KBM-7 (cell line): ENCODE data around the gene DHRS1.
"Not testable (repeated sequence)": the region's sequence is repeated elsewhere in the genome, so short reads cannot be mapped to it uniquely, and the experiment has no call there.

Source experiments
- DNase-seq: peaks from one replicate; pipeline ENCODE4 v3.0.0-alpha.2; 2015
- in situ Hi-C: fragments of 300-500 bp; cut with MboI; formaldehyde crosslinking; loops from 2 replicates; pipeline ENCODE4 v1.14.3; 2020; ENCODE audit warnings: low sequenced_read_pairs, low pct_unique_long_range_greater_than_20kb, mixed read lengths

The DHRS1 gene

DNA sequence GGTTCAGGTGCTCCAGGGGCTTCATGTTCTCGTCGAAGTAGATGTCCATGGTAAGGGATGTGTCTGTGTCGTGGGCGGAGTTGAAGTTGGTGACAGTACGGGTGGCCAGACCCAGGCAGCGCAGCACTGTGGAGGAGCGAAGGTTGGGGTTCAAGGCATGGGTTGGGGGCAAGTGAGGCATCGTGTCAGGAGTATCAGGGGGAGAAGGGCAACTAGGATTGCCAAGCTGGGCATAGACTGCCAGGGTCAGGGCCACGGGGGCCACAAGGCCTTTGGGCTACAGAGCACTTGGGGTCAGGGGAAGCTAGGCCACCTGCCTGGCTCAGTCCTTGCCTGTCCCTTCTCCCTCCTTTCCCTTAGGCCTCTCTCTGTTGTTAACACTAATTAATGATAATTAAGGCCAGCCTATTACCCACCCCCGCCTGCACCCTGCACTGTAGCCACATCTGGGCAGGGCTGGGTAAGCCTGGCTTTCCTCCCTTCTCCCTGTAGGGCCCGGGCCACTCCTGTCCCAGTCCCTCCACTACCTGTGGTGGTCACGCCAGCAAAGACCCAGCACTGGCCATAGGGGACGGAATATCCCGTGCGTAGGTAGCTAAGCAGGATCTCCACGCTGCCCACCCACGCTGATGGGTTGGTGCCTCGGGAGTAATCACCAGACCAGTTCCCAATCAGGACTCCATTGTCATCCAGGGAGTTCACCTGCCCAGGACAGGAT, 40.9 kb downstream of the DHRS1 start:
- no peak for DNase-seq
- in situ Hi-C loops: no loop called here

DNA sequence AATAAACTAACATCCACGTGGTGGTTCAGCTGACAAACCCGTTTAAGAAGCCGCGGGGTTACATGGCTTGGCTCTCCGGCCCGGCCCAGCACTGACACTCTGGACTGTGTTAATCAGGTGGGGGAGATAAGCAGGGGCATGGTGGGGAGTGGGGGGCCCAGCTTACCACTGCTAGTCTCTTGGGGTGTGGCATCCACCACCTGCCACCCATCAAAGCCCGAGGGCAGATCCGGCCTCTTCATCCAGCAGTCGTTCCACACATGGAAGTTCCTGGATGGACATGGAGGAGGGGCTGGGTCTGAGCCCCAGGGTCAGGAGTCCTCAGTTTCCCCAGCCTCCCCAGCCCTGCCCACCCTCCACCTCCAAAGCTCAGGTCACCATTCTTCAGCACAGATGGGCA, 41.5 kb downstream of the DHRS1 start:
- no peak for DNase-seq
- in situ Hi-C loops: no loop called here

- in situ Hi-C loops: no loop called here
- DNase-seq: no peak
These were observed 42.6 kb downstream of the DHRS1 start for GRCh38 chr14:24256960-24257359.

DNA sequence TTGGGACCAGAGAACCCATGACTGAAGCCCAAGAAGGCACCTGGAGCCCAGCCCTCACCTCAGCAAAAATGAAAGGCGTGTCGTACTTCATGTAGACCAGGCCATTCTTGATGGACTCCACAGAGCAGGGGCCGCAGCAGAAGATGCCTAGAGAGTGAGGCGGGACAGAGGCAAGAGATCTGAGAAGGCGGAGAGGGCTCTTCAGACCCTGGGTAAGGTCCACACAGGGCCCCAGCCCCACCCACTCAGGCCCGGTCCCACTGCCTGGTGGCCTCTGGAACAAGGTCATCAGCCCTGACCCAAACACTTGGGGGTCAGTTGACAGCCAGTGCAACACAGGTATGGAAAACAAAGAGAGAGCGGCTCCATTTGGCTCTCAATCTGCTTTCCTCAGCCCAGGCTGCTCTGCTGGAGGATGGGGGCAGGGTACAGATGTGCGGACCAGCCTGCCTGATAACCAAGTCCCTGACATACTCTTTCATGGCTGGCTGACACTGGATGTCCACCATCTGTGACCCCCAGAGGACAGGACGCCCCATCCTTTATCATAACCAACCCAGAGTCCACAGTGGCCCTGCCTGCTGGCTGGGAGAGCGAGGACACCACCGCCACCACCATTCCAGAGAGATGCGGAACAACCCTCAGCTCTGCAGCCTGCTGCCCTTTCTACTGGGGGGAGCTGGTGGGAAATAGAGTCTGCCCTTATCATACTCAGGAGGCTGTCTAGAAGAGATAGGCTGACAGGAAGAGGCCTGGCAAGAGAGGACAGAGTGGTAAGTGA, 43.5 kb downstream of the DHRS1 start:
- no peak for DNase-seq
- in situ Hi-C loops: no loop called here

DNA sequence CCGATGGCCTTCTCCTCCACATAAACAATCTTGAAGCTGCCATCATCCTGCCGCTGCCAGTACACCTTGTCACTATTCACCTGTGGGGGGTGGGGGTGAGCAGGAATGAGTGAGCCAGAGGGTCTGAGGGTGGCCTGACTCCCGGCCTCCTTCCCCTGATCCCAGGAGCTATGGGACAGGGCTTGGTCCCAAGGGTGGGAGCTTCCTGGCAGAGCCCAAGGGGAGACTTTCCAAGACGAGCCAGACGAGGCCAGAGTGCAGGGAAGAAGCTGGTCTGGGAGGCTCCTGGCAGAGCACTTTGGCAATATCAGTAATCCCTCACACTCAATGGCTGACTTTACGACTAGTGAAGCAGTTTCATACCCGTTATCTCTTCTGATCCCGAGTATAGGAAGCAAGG, 44.1 kb downstream of the DHRS1 start:
- no peak for DNase-seq
- in situ Hi-C loops: no loop called here

- in situ Hi-C loops: no loop called here
These were observed 44.8 kb downstream of the DHRS1 start for GRCh38 chr14:24254630-24255392.

GRCh38 chr14:24253936-24254335, 45.6 kb downstream of the DHRS1 start:
- in situ Hi-C loops: no loop called here
- no peak for DNase-seq

More at GRCh38 chr14:24254630-24255392, 44.8 kb downstream of the DHRS1 start:
- no peak for DNase-seq

- DNase-seq: no peak
- in situ Hi-C loops: no loop called here
These were observed 47.1 kb downstream of the DHRS1 start for GRCh38 chr14:24252289-24253124.

GRCh38 chr14:24251880-24252288, 47.7 kb downstream of the DHRS1 start:
- in situ Hi-C loops: no loop called here
- no peak for DNase-seq

DNA sequence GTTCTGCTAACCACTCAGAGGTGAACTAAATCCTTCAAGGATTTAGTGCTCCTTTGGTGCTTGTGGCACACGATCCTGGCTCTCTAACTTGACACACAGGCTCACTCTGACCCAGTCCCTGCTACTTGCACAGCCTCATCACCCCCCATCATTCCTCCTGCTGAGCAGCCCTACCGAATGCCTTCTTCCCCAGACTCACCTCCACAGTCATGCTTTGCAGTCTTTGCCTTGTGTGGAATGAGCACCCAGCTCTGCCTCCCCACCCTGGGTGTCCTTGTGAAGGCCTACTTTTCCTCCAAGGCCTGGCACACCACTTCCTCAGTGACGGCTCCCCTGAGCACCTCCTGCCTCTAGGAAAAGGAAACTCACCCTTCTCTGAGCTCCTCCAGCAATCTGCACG, 49.2 kb downstream of the DHRS1 start:
- in situ Hi-C loops: no loop called here
- DNase-seq: no peak

- no peak for DNase-seq
- in situ Hi-C loops: loop anchor here (10.0 kb wide), 1 partner anchor 45 kb away; the partner anchor contains the start of genes DHRS1 and NOP9
These were observed 50.2 kb downstream of the DHRS1 start for GRCh38 chr14:24249230-24250021.

- no peak for DNase-seq
- in situ Hi-C loops: loop anchor here (10.0 kb wide), 1 partner anchor 47 kb away; the partner anchor contains the start of genes DHRS1 and NOP9
These were observed 52.2 kb downstream of the DHRS1 start for GRCh38 chr14:24247422-24247821.

- DNase-seq: no peak
- in situ Hi-C loops: loop anchor here (10.0 kb wide), 1 partner anchor 48 kb away; the partner anchor contains the start of genes DHRS1 and NOP9
These were observed 52.8 kb downstream of the DHRS1 start for GRCh38 chr14:24246765-24247212.

DNA sequence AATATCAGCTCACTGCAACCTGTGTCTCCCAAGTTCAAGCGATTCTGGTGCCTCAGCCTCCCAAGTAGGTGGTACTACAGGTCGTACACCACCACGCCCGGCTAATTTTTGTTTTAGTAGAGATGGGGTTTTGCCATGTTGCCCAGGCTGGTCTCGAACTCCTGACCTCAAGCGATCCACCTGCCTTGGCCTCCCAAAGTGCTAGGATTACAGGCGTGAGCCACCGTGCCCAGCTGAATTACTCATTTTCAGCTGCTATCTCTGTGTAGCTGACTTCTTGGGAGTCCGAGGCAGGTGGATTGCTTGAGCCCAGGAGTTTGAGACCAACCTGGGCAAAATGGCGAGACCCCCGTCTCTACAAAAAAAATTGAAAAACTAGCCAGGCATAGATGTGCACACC, 54.2 kb downstream of the DHRS1 start:
- not testable (repeated sequence) for DNase-seq
- in situ Hi-C loops: loop anchor here (10.0 kb wide), 1 partner anchor 49 kb away; the partner anchor contains the start of genes DHRS1 and NOP9

GRCh38 chr14:24243336-24243836, 56.2 kb downstream of the DHRS1 start:
- in situ Hi-C loops: loop anchor here (10.0 kb wide), 1 partner anchor 51 kb away; the partner anchor contains the start of genes DHRS1 and NOP9
- peak; percentile 91 for DNase-seq

- DNase-seq: no peak
- in situ Hi-C loops: loop anchor here (10.0 kb wide), 1 partner anchor 53 kb away; the partner anchor contains the start of genes DHRS1 and NOP9
These were observed 57.6 kb downstream of the DHRS1 start for GRCh38 chr14:24241829-24242443.
